ENCODE results near the gene PPP6R2.
"Not testable (repeated sequence)": the region's sequence is repeated elsewhere in the genome, so short reads cannot be mapped to it uniquely, and the experiment has no call there.

PPP6R2 gene

GRCh38 chr22:50432131-50432876 is 89.2 kb downstream of the PPP6R2 start:
- DNase-seq (ENCODE audit: low read depth) = no peak

- not testable (repeated sequence) for DNase-seq (ENCODE audit: low read depth)
Measured at GRCh38 chr22:50432877-50433510, 89.9 kb downstream of the PPP6R2 start.

- no peak for DNase-seq (ENCODE audit: low read depth)
Measured at GRCh38 chr22:50434849-50435248, 91.7 kb downstream of the PPP6R2 start.

- DNase-seq (ENCODE audit: low read depth) = no peak
Measured at GRCh38 chr22:50435291-50436014, 92.3 kb downstream of the PPP6R2 start.

- DNase-seq (ENCODE audit: low read depth) = no peak
Measured at GRCh38 chr22:50436015-50436830, 93.1 kb downstream of the PPP6R2 start.

GRCh38 chr22:50436841-50437341 is 93.8 kb downstream of the PPP6R2 start:
- no peak for DNase-seq (ENCODE audit: low read depth)

- DNase-seq (ENCODE audit: low read depth) = no peak
Measured at GRCh38 chr22:50437511-50438304, 94.6 kb downstream of the PPP6R2 start.

- no peak for DNase-seq (ENCODE audit: low read depth)
Measured at GRCh38 chr22:50438305-50439275, 95.5 kb downstream of the PPP6R2 start.

GRCh38 chr22:50439314-50439870 is 96.3 kb downstream of the PPP6R2 start:
- no peak for DNase-seq (ENCODE audit: low read depth)

GRCh38 chr22:50439871-50440331 is 96.8 kb downstream of the PPP6R2 start:
- no peak for DNase-seq (ENCODE audit: low read depth)

- DNase-seq (ENCODE audit: low read depth) = no peak
Measured at GRCh38 chr22:50440544-50441249, 97.6 kb downstream of the PPP6R2 start.

GRCh38 chr22:50441428-50441993 is 98.4 kb downstream of the PPP6R2 start:
- no peak for DNase-seq (ENCODE audit: low read depth)

- no peak for DNase-seq (ENCODE audit: low read depth)
Measured at GRCh38 chr22:50443197-50443596, 100.1 kb downstream of the PPP6R2 start.

GRCh38 chr22:50443801-50444625 is 100.9 kb downstream of the PPP6R2 start:
- no peak for DNase-seq (ENCODE audit: low read depth)

- DNase-seq (ENCODE audit: low read depth) = no peak
Measured at GRCh38 chr22:50444663-50445062, 101.5 kb downstream of the PPP6R2 start.

- no peak for DNase-seq (ENCODE audit: low read depth)
Measured at GRCh38 chr22:50445071-50445879, 102.1 kb downstream of the PPP6R2 start.
